Measurements from ENCODE around the gene HYDIN. TPM values are rescaled to one million over a fixed set of nuclear protein-coding genes. Genes with fewer than 3 reads are reported as not detected.
"Not testable (repeated sequence)": the region's sequence is repeated elsewhere in the genome, so short reads cannot be mapped to it uniquely, and the experiment has no call there.

Gene HYDIN
- total RNA-seq, 2 donors from 2014 or later, result 5.6 to 6.7 TPM

DNA sequence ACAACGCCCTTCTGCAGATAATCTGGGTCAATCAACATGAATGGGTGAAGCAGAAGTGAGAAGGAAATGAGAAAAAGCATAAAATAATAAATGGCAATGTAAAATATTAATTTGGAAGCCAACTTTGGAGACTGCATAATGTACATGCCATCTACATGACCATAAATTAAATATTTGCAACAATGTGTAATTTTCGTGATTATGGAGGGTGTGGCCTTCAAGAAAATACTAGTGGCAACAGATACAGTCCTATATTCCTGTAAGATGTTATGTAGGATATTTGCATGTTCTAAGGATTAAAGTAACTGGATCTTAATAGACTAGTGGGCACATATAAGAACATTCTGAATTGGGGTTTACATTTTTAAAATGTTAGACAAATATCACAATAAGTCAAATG lies 78.9 kb downstream of the HYDIN start:
- H3K9me3 ChIP-seq; H3K4me3 ChIP-seq; ATAC-seq; H3K36me3 ChIP-seq (replicated peaks in 1 of 2; ENCODE audit: insufficient read depth in 1 of 2, low read depth in 2 of 2); H3K27ac ChIP-seq; DNase-seq; H3K4me1 ChIP-seq; intact Hi-C loops (cut with DNase I); H3K27me3 ChIP-seq: not testable (repeated sequence)
- WGBS, 2 donors, result 60% methylated on average over 1 of the region's 2 CpGs; no CpG with 5 or more reads in 1 of the 2 donors

DNA sequence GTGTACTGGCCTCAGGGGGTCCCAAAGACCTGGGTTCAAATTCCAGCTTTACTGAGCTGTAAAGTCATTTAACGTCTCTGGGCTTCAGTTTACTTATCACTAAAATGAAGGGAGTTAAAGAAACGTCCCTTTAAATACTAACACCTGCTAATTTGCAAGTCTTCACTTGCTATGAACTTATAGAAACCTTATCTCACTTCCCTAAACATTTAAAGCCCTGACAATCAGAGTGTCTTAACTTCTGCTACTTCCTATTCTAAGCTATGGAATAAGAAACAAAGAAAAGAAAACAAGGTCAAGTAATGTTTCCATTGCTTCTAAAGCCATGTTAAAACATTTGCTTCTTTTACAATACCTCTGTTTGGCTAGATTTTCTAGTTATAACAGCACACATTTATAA lies 87.3 kb downstream of the HYDIN start:
- H3K36me3 ChIP-seq (replicated peaks in 1 of 2; ENCODE audit: insufficient read depth in 1 of 2, low read depth in 2 of 2); ATAC-seq; H3K9me3 ChIP-seq; H3K27ac ChIP-seq; DNase-seq; H3K4me1 ChIP-seq; H3K27me3 ChIP-seq; intact Hi-C loops (cut with DNase I); H3K4me3 ChIP-seq: not testable (repeated sequence)
- 0% methylated on average over 1 of the region's 2 CpGs for WGBS, 2 donors

DNA sequence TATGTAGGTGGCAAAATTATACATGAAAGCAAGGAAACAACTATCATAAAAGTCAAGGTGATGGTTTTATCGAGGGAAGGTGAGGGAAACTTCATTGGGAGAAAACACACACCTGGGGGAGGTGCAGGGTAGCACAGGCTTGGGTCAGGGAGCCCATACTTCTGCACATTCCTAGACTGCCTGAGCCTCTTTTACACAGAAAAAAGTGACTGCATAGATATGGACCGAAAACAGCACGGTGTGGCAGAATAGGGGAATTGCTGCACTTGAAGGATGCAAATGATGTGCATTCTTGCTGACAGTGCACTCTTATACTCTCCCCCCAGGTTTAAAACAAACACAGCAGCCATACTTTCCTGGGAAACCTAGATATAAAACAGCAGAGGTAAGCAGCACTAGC lies 120.0 kb downstream of the HYDIN start:
- H3K4me1 ChIP-seq; intact Hi-C loops (cut with DNase I); H3K27ac ChIP-seq; H3K4me3 ChIP-seq; ATAC-seq; DNase-seq; H3K27me3 ChIP-seq; H3K9me3 ChIP-seq; H3K36me3 ChIP-seq (replicated peaks in 1 of 2; ENCODE audit: insufficient read depth in 1 of 2, low read depth in 2 of 2): not testable (repeated sequence)
- 78% methylated on average over 1 of the region's 3 CpGs; no CpG with 5 or more reads in 1 of the 2 donors for WGBS, 2 donors

DNA sequence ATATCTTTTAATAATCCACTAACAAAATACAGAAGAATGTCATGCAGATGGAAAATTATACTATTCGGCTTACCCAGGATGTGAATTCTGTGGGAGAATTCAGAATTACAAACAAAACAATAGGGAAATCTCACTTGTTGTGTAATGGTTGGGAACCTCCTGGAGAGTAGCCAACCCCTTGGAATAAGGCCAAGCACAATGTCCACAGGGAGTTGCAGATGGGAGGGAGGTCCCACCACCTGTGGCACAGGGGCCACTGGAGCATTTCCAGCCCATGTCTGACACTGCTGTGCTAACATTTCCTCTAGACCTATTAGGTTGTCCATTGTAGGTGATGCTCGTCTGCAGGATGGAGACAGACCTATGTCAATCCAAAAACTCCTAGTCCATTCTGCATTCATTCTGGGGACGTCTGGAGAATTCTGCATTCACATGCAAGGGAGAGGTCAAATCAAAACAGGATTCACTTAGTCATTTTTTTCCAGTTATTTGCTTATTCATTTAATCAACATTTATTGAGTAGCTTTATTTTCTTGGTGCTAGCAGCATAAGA lies 120.8 kb downstream of the HYDIN start:
- H3K36me3 ChIP-seq (replicated peaks in 1 of 2; ENCODE audit: insufficient read depth in 1 of 2, low read depth in 2 of 2); ATAC-seq; H3K27ac ChIP-seq; H3K4me1 ChIP-seq; H3K27me3 ChIP-seq; intact Hi-C loops (cut with DNase I); H3K4me3 ChIP-seq; DNase-seq; H3K9me3 ChIP-seq: not testable (repeated sequence)
- 17 to 33% methylated on average over 1 of the region's 3 CpGs for WGBS, 2 donors

DNA sequence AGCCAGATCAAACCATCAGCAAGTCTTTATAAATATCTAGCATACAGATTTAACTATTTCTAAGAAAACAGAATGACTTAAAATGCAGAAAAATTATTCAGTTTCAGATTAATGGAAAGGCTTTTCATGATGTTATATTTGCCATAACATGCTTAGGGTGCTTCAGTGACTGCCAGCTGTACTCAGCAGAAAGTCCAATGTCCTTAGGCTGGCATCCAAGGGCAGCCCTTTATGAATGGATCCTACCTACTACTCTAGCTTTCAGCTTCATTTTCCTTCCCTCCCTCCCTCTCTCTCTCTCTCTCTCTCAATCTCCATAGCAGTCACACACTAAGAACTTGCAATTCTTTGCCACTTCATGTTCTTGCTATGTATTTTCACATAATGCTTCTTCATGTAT lies 124.6 kb downstream of the HYDIN start:
- H3K4me1 ChIP-seq; intact Hi-C loops (cut with DNase I); H3K36me3 ChIP-seq (replicated peaks in 1 of 2; ENCODE audit: insufficient read depth in 1 of 2, low read depth in 2 of 2); DNase-seq; H3K9me3 ChIP-seq; ATAC-seq; H3K4me3 ChIP-seq; H3K27me3 ChIP-seq; H3K27ac ChIP-seq: not testable (repeated sequence)

DNA sequence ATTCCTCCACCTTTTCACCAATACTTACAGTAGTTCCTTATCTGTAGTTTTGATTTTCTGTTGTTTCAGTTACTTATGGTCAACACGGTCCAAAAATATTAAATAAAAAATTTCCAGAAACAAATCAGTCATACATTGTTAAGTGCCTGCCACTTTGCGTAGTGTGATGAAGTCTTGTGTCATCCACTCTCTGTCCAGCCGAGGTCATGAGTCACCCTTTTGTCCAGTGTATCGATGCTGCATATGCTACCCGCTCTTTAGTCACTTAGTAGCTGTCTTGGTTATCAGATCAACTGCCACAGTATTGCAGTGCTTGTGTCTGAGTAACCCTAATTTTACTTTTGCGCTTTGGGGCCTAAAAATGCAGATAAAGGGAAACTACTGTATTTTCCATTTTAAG lies 146.9 kb downstream of the HYDIN start:
- ATAC-seq; H3K27me3 ChIP-seq; H3K9me3 ChIP-seq; H3K36me3 ChIP-seq (replicated peaks in 1 of 2; ENCODE audit: insufficient read depth in 1 of 2, low read depth in 2 of 2); DNase-seq; H3K4me3 ChIP-seq; H3K27ac ChIP-seq; H3K4me1 ChIP-seq; intact Hi-C loops (cut with DNase I): not testable (repeated sequence)
- WGBS, 2 donors, result 84 to 85% methylated on average over 5 of the region's 6 CpGs

DNA sequence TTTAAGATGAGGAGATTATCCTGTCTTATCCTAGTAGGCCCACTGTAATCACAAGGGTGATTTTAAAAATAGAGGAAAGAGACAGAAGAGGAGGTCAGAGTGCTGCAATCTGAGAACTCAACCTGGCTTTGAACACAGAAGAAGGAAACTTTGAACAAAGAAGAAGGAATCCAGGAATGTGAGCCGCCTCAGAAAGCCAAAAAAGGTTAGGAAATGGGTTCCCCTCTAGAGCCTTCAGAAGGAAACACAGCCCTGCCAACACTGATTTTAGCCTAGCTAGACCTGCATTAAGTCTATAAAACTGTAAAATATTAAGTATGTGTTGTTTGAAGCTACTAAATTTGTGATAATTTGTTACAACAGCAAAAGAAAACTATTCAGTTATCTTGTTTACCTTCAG lies 149.7 kb downstream of the HYDIN start:
- DNase-seq; H3K36me3 ChIP-seq (replicated peaks in 1 of 2; ENCODE audit: insufficient read depth in 1 of 2, low read depth in 2 of 2); H3K27ac ChIP-seq; ATAC-seq; H3K4me1 ChIP-seq; intact Hi-C loops (cut with DNase I); H3K9me3 ChIP-seq; H3K4me3 ChIP-seq; H3K27me3 ChIP-seq: not testable (repeated sequence)
- WGBS, 2 donors, result 50 to 57% methylated on average over 1 of the region's 1 CpG

DNA sequence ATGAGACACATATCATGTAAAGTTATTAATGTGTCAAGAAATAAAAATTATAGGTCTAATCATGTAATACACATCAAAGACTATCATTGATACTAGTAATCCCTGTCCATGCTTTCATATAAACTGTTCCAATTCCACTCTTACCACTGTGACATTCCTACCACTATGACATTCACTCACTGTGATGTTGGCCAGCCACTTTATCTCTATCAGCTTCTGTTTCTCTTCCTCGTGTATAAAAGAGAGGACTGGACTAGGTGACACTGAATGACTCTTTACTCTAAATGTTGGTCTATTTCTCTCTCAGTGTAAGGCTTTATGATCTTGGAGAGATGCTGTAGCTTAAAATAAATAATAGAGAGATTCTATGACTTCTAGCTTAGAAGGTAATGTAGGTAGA lies 150.3 kb downstream of the HYDIN start:
- intact Hi-C loops (cut with DNase I); H3K27me3 ChIP-seq; ATAC-seq; H3K9me3 ChIP-seq; H3K4me3 ChIP-seq; DNase-seq; H3K4me1 ChIP-seq; H3K36me3 ChIP-seq (replicated peaks in 1 of 2; ENCODE audit: insufficient read depth in 1 of 2, low read depth in 2 of 2); H3K27ac ChIP-seq: not testable (repeated sequence)
- WGBS, 2 donors, result 80% methylated on average over 1 of the region's 1 CpG; no CpG with 5 or more reads in 1 of the 2 donors

DNA sequence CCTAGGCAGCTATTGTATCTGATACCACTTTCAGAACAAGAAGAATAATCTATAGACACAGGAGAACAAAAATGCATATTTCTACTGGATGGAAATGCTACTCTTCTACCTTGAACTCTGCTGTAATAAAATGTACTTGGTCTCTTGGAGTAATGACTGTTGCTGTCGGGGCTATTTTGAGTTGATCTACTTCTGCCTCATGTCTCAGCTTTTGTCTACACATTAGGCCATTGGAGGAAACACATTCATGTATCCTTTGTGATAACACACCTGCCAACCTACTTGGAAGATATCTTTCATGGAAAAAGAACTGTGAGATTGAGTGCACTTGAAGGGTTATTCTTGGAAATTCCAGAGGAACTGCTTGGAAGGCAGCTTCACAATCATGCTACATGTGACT lies 159.9 kb downstream of the HYDIN start:
- intact Hi-C loops (cut with DNase I); H3K36me3 ChIP-seq (replicated peaks in 1 of 2; ENCODE audit: insufficient read depth in 1 of 2, low read depth in 2 of 2); DNase-seq: not testable (repeated sequence)

DNA sequence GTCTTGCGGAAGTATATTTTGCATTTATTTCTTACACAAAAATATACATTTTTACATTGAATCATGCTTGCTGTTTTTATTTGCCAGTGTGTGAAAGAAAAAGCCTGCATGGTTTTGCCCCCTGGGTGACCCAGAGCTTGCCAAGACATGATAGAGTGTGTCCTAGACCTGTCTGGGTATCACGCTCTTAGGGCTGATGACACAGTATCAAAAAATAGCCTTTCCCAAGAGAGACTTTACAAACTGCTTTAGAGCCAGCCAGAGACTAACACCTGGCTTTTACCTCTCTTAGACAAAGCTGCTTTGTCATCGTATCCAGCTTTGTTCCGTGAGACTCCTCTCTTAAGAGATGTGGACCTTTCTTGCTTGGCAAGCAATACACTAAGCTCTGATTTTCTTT lies 160.7 kb downstream of the HYDIN start:
- H3K27ac ChIP-seq; ATAC-seq; H3K4me1 ChIP-seq; H3K27me3 ChIP-seq; intact Hi-C loops (cut with DNase I); H3K9me3 ChIP-seq; H3K36me3 ChIP-seq (replicated peaks in 1 of 2; ENCODE audit: insufficient read depth in 1 of 2, low read depth in 2 of 2); DNase-seq; H3K4me3 ChIP-seq: not testable (repeated sequence)
- 77 to 91% methylated on average over 4 of the region's 4 CpGs for WGBS, 2 donors

More for the DNA sequence above, 159.9 kb downstream of the HYDIN start:
- not testable (repeated sequence) for H3K9me3 ChIP-seq, H3K27me3 ChIP-seq, H3K27ac ChIP-seq, H3K4me3 ChIP-seq, H3K4me1 ChIP-seq, ATAC-seq
- WGBS, 2 donors, result no CpG with 5 or more reads among the region's 1 CpG

DNA sequence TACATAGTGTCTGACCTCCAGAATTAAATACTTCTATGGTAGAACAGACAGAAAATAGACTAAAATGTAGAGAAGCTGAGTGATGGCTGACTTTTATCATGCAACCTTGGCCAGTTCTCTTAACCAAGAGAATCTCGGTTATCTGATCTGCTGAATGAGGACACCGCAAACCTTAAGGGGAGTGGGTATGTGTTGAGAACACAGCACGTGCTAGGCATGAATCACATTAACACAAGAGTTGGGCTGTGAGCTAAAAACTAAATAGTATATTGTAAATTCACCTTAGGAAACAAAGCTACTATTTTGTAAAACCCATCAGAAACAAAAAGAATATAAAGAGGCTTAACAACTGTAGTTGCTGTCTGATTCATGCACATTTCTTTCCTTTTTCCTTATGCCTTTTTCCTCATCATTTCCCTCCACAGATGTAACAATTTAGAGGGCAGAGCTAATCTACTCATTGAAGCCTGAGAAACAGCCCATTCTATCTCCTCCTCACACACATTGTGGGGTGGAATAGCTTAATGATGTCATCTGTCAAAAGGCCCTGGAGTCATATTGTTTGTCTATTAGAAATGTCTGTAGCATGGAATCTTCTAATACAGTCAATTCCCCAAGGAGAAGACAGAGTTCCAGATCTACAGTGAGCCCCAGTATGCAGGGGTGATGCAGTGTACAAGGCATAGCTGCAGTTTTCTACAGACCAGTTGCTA lies 176.5 kb downstream of the HYDIN start:
- intact Hi-C loops (cut with DNase I); DNase-seq; H3K27ac ChIP-seq; H3K27me3 ChIP-seq; H3K9me3 ChIP-seq; H3K4me3 ChIP-seq; H3K4me1 ChIP-seq; ATAC-seq; H3K36me3 ChIP-seq (replicated peaks in 1 of 2; ENCODE audit: insufficient read depth in 1 of 2, low read depth in 2 of 2): not testable (repeated sequence)
- WGBS, 2 donors, result 62 to 70% methylated on average over 3 of the region's 3 CpGs

DNA sequence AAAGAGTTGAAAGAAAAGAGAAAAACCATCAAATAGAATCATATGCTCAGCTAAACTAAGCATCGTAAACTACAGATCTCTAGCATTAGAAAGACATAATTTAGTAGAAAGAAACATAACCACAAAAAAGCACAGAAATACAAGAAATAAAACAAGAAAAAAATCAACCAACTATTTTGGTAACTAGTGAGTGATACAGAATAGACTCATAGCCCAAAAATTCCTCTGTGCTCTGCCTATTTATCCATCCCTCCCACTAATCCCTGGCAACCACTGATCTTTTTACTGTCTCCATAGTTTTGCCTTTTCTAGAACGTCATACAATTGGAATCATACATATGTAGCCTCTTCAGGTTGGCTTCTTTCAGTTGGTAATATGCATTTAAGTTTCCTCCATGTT lies 180.2 kb downstream of the HYDIN start:
- H3K4me3 ChIP-seq; H3K9me3 ChIP-seq; intact Hi-C loops (cut with DNase I); ATAC-seq; H3K36me3 ChIP-seq (replicated peaks in 1 of 2; ENCODE audit: insufficient read depth in 1 of 2, low read depth in 2 of 2); H3K27me3 ChIP-seq; H3K4me1 ChIP-seq; H3K27ac ChIP-seq; DNase-seq: not testable (repeated sequence)
- 67 to 72% methylated on average over 2 of the region's 2 CpGs for WGBS, 2 donors
